GM19238 (cell line): ENCODE results near the gene BTBD9.
"Not testable (repeated sequence)": the region's sequence is repeated elsewhere in the genome, so short reads cannot be mapped to it uniquely, and the experiment has no call there.

Experiments
- DNase-seq: peaks from one replicate; pipeline ENCODE4 v3.0.0; 2011; ENCODE audit warnings: low spot score; ENCODE audit not compliant: insufficient read length

The BTBD9 gene

DNA sequence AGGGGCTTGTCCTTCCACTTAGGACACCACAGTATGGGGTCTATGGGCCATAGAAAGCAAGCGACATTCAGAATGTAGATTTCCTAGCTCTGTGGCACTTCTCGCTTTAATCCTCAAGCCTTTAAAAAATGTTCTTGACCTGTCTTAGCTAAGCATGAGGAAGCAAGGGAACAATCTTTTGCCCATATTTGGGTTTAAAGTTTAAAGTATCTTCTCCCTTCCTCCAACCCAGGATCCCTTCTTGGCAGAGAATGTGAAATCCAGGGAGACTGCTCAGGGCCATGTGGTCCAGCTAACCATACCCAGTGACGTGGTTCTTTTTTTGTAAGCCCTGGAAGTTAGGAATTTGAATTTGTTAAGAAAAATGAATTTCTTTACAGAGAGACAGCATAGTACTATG lies 289.9 kb downstream of the BTBD9 start:
- no peak for DNase-seq

DNA sequence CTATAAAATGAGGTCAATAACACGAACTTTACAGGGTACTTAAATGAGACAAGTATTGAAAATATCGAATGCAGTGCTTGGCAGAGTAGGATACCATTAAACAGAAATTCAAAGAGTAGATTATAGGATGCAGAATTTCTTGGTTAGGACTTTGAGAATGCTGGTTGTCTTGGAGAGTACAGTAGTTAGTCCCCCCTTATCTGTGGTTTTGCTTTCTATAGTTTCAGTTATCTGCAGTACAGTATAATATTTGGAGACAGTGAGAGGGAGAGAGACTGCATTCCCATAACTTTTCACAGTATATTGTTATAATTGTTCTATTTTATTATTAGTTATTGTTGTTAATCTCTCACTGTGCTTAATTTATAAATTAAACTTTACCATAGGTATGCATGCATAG lies 290.5 kb downstream of the BTBD9 start:
- DNase-seq = no peak

DNA sequence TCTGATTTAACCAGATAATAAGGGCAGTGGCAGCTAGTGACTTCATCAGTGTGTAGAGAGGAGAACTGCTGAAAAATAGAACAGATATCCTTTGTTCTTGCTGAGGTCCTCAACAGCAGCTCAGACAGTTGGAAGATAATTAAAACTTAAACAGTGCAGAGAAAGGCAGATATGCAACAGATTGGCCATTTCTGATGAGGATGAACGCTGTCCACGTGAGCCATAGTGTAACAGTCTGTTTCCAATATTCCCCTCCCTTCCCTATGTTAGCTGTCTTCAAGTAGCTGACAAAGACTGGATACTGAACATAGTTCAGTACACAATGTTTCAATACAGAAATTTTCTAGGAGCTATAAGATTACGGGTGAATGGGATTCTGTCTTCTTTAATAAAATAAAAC lies 291.4 kb downstream of the BTBD9 start:
- DNase-seq = no peak

- not testable (repeated sequence) for DNase-seq
Measured at GRCh38 chr6:38347829-38348228, 291.9 kb downstream of the BTBD9 start.

GRCh38 chr6:38346291-38347079 lies 293.2 kb downstream of the BTBD9 start:
- DNase-seq = no peak

DNA sequence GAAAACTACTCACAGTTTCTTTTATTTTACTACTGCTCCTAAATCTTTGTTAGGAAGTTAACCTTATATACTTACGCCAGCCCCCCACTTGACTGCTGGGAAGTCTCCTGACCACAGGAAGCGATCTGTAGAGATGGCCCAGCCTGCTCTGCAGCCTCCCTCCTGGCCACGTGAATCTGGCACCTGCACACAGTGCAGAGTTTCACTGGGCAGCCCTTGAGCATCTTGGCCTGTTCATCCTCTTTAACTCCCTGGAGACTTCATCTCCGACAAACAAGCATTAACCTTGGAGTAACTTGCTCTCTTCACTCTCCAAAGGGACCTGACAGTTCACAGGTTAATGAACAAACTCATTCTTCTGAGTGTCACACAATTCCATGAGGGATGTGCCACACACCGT lies 294.1 kb downstream of the BTBD9 start:
- DNase-seq = no peak

DNA sequence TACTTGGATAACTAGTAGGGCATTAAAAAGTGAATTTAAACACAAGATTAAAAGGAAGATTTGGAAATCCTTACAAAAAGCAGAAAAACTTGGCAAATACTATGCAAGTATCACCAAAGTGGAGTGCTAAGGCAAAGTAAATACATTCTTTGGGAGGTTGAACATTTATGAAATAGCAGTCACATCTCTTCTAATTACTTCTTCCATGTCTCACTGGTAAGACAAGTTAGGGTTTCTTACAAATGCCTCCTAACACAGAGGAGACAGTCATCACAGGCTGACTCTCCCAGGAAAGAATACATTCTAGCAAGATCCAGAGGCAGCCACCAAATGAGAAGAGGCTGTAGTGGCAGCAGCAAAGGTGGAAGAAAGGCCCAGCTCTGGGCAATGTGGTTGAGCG lies 298.2 kb downstream of the BTBD9 start:
- no peak for DNase-seq

DNA sequence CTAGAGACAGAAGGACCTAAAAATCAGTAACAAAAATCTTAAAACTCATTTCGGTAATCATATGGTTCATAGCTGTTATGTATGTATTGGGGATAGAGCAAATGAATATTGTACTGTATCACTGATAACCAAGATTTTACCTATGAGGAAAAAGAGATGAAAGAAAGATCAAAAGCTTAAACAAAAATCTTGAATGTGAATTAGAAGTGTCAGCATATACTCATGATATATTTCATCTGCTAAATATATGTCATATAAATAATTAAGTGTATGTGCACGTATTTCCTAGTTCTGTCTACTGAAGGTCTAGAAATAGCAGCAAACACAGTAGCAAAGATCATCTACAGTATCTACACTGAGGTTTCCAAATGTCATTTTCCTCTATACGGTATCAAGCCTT lies 299.8 kb downstream of the BTBD9 start:
- DNase-seq = no peak

DNA sequence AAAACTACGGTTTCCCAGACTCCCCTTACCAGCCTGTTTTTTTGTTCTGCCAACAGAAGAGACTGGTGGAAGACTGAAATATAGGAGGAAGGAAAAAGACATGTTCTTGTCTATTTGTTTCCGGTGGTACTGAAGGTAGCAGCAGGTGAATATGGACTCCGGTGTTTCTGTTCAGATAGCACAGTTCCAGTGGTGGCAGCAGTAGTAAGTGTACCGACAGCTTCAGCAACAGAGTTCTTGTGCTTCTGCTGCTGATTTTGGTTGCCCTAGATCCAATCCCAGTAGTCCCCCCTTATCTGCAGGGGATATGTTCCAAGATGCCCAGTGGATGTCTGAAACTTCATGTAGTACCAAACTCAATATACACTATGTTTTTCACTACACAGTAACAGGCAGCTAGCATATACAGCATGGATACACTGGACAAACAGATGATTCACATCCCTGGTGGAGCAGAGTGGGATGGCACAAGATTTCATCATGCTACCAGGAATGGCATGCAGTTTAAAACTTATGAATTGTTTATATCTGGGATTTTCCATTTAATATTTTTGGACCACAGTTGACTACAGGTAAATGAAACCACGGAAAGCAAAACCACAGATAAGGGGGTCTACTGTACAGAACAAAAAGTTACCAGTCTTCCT lies 301.8 kb downstream of the BTBD9 start:
- DNase-seq = no peak

- no peak for DNase-seq
Measured at GRCh38 chr6:38336922-38337321, 302.8 kb downstream of the BTBD9 start.

DNA sequence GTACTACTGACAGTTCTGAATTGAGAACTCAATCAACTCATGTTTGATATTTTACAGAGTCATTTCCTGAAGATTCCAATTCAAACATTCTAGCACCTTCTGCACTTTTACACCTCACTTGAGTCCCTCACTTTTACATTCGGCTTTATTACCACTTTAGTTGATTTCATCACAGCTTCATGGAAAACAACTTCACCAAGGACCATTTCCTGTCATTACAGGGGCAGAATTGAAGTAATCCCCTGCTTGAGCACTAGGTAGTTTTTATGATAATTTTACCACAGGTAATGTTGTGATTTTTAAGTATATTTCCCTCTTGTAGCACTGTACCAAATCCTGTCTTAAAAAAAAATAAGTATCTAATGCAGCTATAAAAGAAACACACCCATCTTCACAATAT lies 312.9 kb downstream of the BTBD9 start:
- no peak for DNase-seq

- DNase-seq = no peak
Measured at GRCh38 chr6:38323216-38323615, 316.5 kb downstream of the BTBD9 start.

DNA sequence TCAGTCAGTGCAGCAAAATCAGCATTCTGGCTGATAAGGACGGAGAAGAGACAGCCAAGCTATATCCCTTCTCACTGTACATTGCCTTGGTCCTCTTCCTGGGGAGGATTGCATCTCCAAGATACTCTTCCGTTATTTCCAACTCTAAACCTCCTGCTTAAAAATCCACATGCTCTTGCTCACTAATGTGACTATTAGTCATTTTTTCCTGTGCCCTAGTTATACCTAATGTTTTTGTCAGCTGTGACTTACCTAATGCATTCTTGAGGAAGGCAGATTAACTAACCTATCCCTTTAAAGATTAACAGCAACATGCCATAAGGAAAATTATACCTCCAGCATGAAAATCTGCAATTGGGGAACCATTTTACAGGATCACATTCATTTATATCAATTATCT lies 317.6 kb downstream of the BTBD9 start:
- DNase-seq = no peak

GRCh38 chr6:38320843-38321242 lies 318.9 kb downstream of the BTBD9 start:
- DNase-seq = peak; percentile 13

DNA sequence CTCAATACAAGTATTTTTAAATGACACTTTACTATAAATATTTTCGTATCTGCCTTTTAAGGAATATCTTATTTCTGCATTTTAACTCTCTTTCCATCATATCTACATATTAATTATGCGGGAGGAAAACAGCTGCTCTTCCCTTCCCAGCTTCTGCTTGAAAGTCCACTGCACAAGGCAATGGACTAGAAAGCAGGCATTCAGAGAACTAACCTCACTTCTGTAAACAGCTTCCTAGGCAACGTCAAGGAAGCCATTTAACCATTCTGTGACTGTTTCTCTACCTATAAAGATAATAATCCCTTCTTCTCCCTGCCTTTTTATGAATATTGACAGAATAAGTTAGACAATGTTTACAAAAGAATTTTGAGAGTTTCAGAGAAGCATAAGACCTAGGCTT lies 319.4 kb downstream of the BTBD9 start:
- DNase-seq = no peak

DNA sequence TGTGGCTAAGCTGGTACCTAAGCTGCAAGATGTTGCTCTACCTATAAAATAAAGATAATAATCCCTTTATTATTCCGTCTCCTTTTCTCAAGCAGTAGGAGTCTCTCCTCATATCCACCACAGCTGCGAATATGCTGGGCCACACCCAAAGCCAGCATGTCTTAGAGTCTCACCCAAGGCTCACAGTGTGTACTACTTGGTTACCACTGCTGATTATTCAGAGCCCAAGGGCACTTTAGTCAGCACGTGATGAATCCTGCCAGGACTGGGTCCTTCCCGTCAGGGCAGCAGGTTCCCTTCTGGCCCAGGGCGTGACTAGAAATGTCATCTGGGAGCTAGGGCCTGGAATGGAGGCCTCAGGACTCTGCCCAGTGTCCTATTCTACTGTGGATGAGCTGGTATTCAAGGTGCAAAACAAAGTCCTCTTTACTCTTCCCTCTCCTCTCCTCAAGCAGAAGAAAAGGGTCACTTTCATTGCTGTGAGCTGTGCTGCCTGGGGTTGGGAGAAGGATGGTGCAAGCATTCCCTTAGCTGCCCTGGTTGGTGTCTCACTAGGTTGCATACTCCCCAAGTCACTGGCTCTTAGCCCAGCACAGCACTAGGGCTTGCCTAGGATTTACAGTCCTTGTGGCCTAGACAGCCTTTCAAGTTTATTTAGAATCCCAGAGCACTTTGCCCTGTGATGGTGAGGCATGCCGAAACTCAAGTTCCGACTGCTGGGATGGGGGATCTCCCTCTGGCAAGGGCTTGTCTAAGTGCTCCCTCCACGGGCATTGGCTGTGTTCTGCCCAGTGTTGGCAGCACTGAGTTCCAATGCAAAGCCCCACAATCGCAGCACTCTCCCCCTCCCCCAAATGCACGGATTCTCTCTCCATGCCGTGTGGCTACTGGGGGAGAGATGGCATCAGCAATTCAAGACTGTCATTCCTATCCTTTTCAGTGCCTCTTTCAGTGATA lies 320.2 kb downstream of the BTBD9 start:
- DNase-seq = no peak

GRCh38 chr6:38316099-38316868 lies 323.4 kb downstream of the BTBD9 start:
- DNase-seq = no peak

GRCh38 chr6:38311201-38311600 lies 328.5 kb downstream of the BTBD9 start:
- DNase-seq = no peak

DNA sequence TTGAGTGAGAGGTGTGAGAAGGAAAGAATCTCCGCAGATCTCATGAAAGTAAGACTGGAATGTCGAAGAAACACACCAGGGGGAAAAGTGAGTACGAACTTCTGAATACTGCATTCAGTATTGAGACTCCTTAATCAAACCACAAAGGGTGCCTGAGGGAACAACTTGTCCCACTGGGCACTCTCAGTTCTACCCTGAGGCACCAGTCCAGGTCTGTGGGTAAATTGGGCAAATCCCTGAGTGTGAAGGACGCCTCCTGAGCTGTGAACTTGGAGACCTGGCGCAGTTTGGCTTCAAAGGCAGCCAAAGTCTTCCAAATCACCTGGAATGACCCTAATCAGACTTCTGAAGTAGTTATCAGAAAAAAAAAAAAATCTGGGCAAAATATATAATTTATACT lies 329.7 kb downstream of the BTBD9 start:
- DNase-seq = no peak

- DNase-seq = peak; percentile 29
Measured at GRCh38 chr6:38307740-38308139, 332.0 kb downstream of the BTBD9 start.

DNA sequence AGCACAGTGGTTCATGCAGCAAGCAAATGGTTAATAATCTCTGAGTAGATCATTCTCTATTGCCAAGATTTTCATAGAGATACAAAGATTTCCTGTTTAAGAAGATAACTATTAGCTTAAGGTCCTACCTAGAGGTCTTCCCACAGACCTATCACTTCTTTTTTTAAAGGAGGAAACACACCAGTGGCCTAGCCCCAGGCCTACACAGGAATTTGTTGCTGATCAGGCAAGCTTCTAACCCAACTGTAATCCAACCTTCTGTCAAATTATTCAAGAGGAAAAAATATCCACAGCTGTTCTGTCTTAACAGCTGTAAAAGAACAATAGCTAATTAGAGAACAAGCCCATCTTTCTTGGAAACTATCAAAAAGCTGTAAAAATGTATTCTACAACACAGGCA lies 332.8 kb downstream of the BTBD9 start:
- DNase-seq = no peak
